ENCODE data around the gene CCZ1.

GRCh38 chr7:5869691-5870090 lies 28.8 kb upstream of the CCZ1 start:
- no peak for TF ChIP-seq CTCF (IDR thresholded peaks at IDR 0.05)
- no peak for TF ChIP-seq POLR2A (IDR thresholded peaks at IDR 0.05)

Data from thyroid gland (tissue), 4 donors.